Mammary epithelial cell (primary cell): ENCODE data around the gene SYTL2.

ENCODE experiments used
- EZH2 ChIP-seq: IDR thresholded peaks from 2 replicates; pipeline ENCODE4 v1.6.1; 2012; ENCODE audit warnings: low read length, inconsistent platforms, borderline replicate concordance
- TF ChIP-seq, protein P1 (sequence below), 2 donors: IDR thresholded peaks in 1 of 2; conservative IDR thresholded peaks in 1 of 2; 2 replicates each; pipeline ENCODE4 v1.5.1; 2011 to 2012; ENCODE audit warnings: inconsistent platforms in 2 of 2, low read length in 2 of 2, mild to moderate bottlenecking in 2 of 2, control low read depth in 1 of 2, low read depth in 1 of 2; ENCODE audit not compliant: insufficient read depth in 1 of 2; ENCODE audit errors: extremely low read depth in 1 of 2

DNA sequence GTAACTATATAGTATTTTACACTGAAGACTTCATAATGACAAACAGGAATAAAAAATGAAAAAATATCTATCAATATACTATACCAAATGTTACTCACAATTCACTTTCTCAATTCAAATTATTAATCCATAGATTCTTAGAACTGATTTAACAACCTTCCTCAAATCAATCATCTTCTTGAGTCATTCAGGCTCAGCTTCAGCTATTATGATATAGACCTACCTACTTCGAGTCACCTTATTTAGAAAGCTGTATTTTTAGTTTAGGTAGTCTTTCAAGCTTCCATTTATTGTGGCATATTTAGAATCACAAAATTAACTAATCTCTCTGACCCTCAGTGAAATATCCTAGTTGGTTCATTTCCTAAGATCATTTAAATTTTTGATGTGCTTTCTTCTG lies 154.2 kb downstream of the SYTL2 start:
- no peak for TF ChIP-seq EZH2
- TF ChIP-seq, protein P1, sequence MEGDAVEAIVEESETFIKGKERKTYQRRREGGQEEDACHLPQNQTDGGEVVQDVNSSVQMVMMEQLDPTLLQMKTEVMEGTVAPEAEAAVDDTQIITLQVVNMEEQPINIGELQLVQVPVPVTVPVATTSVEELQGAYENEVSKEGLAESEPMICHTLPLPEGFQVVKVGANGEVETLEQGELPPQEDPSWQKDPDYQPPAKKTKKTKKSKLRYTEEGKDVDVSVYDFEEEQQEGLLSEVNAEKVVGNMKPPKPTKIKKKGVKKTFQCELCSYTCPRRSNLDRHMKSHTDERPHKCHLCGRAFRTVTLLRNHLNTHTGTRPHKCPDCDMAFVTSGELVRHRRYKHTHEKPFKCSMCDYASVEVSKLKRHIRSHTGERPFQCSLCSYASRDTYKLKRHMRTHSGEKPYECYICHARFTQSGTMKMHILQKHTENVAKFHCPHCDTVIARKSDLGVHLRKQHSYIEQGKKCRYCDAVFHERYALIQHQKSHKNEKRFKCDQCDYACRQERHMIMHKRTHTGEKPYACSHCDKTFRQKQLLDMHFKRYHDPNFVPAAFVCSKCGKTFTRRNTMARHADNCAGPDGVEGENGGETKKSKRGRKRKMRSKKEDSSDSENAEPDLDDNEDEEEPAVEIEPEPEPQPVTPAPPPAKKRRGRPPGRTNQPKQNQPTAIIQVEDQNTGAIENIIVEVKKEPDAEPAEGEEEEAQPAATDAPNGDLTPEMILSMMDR (conservative IDR thresholded peaks at IDR 0.05 in 1 of 2, IDR thresholded peaks at IDR 0.05 in 1 of 2; ENCODE audit: extremely low read depth in 1 of 2, insufficient read depth in 1 of 2, low read depth in 1 of 2, low read length in 2 of 2), result no peak
